Activated B cell treated with CpG ODN at 0.5 μM for 24 hours (primary cell): ENCODE data around the gene C20orf173. TPM values are rescaled to one million over a fixed set of nuclear protein-coding genes. Genes with fewer than 3 reads are reported as not detected.
A peak's percentile ranks its signal among the peaks of the same experiment; 100 is the strongest.

Source experiments
- ATAC-seq: fragments of 200-7000 bp; cut with Tn5 transposase; one replicate; pipeline ENCODE4 v1.10.0; 2021; ENCODE audit warnings: low read depth, mild to moderate bottlenecking, moderate library complexity
- CTCF ChIA-PET: fragments of 350-600 bp; sonication (Branson Sonifier 250); formaldehyde crosslinking; loops from one replicate; lab custom pipeline; 2021; ENCODE audit warnings: antibody characterized with exemption; lab: Charles Lee
- POLR2A ChIA-PET: fragments of 350-600 bp; sonication (Branson Sonifier 250); formaldehyde crosslinking; loops from one replicate; lab custom pipeline; 2021; ENCODE audit warnings: antibody characterized with exemption; lab: Charles Lee
- DNase-seq: peaks from one replicate; pipeline ENCODE4 v3.0.0; 2022
- H3K27ac Mint-ChIP-seq: one replicate; pipeline ENCODE4 v1.8.0; 2020; ENCODE audit warnings: mixed read lengths
- H3K27me3 Mint-ChIP-seq: one replicate; pipeline ENCODE4 v1.8.0; 2021; ENCODE audit warnings: mixed read lengths
- H3K36me3 Mint-ChIP-seq: one replicate; pipeline ENCODE4 v1.8.0; 2021; ENCODE audit warnings: low read depth, mixed read lengths
- H3K4me1 Mint-ChIP-seq: one replicate; pipeline ENCODE4 v1.8.0; 2021; ENCODE audit warnings: mixed read lengths
- H3K4me3 Mint-ChIP-seq: one replicate; pipeline ENCODE4 v1.8.0; 2020; ENCODE audit warnings: mild to moderate bottlenecking, mixed read lengths
- H3K9me3 Mint-ChIP-seq: one replicate; pipeline ENCODE4 v1.8.0; 2020; ENCODE audit warnings: mixed read lengths
- intact Hi-C: fragments of 100-400 bp; cut with micrococcal nuclease; formaldehyde crosslinking; loops from one replicate; pipeline ENCODE4 v1.15.1; 2024
- total RNA-seq: library from RNA; stranded (reverse); gene quantifications from 2 replicates; pipeline ENCODE4 v1.2.3, GENCODE V29; 2022
- TF ChIP-seq, protein P1 (sequence below): fragments of 200-600 bp; IDR thresholded peaks from one replicate; pipeline ENCODE4 v1.8.0; 2022; ENCODE audit warnings: antibody characterized with exemption, mild to moderate bottlenecking

The C20orf173 gene
- total RNA-seq, 1 donor from 2014 or later, result not detected

DNA sequence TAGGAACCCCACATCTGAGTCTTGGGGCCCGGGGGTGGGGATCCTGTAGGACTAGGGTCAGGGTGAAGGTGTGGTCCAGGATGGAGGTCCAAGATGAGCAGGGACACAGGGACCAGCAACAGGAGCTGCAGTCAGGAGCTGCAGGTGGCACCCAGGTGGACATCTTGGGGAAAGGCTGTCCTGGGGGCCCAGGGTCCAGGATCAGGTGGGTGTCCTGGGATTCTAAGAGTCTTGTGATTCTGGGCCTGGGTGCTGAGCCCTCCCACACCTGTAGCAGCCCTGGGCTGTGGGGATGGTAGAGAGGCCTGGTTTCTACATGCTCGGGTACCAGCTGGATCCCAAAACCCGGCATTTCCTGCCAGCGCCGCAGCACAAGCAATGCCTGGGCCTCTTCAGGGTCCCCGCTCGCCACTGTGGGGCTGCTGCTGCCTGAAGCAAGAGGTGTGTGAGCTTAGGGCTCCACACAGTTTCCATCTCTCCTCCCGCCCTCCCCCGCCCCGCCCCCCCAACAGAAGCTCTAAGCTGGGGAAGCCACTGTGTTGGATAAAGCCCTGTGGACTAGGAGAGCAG, 33.2 kb upstream of the C20orf173 start:
- H3K27ac Mint-ChIP-seq, result no peak overlapping the region
- H3K4me1 Mint-ChIP-seq, result no peaks in the 10 kb centered on the region
- intact Hi-C loops, result no loop called here
- TF ChIP-seq, protein P1, sequence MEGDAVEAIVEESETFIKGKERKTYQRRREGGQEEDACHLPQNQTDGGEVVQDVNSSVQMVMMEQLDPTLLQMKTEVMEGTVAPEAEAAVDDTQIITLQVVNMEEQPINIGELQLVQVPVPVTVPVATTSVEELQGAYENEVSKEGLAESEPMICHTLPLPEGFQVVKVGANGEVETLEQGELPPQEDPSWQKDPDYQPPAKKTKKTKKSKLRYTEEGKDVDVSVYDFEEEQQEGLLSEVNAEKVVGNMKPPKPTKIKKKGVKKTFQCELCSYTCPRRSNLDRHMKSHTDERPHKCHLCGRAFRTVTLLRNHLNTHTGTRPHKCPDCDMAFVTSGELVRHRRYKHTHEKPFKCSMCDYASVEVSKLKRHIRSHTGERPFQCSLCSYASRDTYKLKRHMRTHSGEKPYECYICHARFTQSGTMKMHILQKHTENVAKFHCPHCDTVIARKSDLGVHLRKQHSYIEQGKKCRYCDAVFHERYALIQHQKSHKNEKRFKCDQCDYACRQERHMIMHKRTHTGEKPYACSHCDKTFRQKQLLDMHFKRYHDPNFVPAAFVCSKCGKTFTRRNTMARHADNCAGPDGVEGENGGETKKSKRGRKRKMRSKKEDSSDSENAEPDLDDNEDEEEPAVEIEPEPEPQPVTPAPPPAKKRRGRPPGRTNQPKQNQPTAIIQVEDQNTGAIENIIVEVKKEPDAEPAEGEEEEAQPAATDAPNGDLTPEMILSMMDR, result no peak
- POLR2A ChIA-PET, result no interaction called here
- H3K36me3 Mint-ChIP-seq, result peaks cover 9% of the 10 kb centered on the region
- ATAC-seq, result no peak
- no peaks in the 10 kb centered on the region for H3K27me3 Mint-ChIP-seq
- H3K9me3 Mint-ChIP-seq, result no peaks in the 10 kb centered on the region
- DNase-seq, result no peak
- CTCF ChIA-PET, result interaction anchor here (0.7 kb wide), 1 partner anchor 138 kb away, joined by 3 read pairs; no protein-coding TSS in a partner anchor
- no peak overlapping the region for H3K4me3 Mint-ChIP-seq

DNA sequence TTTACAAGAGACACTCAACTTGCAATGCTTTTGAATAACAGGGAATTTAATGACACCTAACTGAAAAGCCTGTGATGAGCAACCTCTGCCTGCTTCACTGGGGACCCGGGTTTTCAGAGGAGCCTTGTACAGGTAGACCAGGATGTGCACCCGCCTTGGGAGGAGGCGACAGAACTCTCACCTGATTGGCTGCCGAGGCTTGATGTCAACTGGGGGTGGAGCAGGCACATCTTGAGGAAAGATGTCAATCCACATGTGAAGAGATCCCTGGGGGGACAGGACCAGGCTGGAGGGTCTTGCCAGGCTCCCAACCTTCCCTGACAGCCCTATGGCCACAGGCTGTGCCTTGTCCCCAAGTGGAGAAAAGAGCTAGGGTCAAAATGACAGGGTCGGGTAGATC, 32.2 kb upstream of the C20orf173 start:
- TF ChIP-seq, protein P1, result no peak
- no peak for ATAC-seq
- H3K27me3 Mint-ChIP-seq, result no peaks in the 10 kb centered on the region
- no peak overlapping the region for H3K27ac Mint-ChIP-seq
- H3K9me3 Mint-ChIP-seq, result no peaks in the 10 kb centered on the region
- CTCF ChIA-PET, result no interaction called here
- intact Hi-C loops, result no loop called here
- DNase-seq, result no peak
- H3K4me1 Mint-ChIP-seq, result no peaks in the 10 kb centered on the region
- POLR2A ChIA-PET, result no interaction called here
- H3K36me3 Mint-ChIP-seq, result peaks cover 19% of the 10 kb centered on the region
- H3K4me3 Mint-ChIP-seq, result no peak overlapping the region

DNA sequence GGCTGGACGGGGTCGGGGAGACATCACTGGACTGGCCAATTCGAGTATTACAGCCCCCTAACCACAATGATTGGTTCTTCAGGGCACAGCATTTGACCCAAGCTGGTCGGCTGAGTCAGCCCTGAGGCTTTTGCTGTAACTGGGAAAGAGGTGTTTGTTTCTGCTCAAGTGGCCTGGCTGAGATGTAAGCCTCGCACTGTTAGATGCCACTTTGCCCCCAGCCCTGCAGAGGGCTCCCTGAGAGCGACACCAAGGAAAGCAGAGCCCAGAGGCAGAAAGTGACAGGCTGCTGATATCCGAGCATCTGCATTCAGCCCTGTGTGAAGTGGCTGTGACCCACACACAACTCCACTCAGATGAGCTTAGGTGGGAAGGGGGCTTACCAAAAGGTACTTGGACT, 31.8 kb upstream of the C20orf173 start:
- Mint-ChIP-seq H3K27ac (no peak overlapping the region), H3K9me3 (no peaks in the 10 kb centered on the region)

DNA sequence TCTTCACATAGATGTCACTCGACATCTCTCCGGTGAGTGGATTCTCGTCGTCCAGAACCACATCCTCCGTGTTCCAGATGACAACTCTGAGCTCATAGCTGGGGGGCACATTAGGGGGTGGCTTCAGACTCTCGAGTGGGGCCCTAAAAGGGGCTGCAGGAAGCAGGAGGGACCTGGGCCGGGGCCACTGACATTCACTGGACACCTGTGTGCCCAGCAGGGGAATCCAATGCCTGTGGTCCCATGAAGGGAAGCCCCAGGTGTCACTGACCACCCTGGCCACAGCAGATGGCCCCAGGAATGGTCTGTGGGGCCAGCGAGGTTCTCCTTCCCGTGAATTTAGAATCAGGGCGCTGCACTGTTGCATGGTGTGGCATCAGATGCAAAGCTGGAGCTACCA, 31.1 kb upstream of the C20orf173 start:
- Mint-ChIP-seq H3K27ac (no peak overlapping the region), H3K36me3 (peaks cover 30% of the 10 kb centered on the region), H3K4me3 (no peak overlapping the region), H3K4me1 (no peaks in the 10 kb centered on the region), H3K27me3 (no peaks in the 10 kb centered on the region), H3K9me3 (no peaks in the 10 kb centered on the region)
- ChIA-PET POLR2A (no interaction called here), CTCF (no interaction called here)
- intact Hi-C loops, result no loop called here
- ATAC-seq (no peak), DNase-seq (no peak)
- TF ChIP-seq, protein P1, result no peak

More for the DNA sequence above, 31.8 kb upstream of the C20orf173 start:
- ChIA-PET CTCF (no interaction called here), POLR2A (no interaction called here)
- ATAC-seq (peak; percentile 40), DNase-seq (no peak)
- Mint-ChIP-seq H3K36me3 (peaks cover 23% of the 10 kb centered on the region), H3K4me3 (no peak overlapping the region), H3K4me1 (no peaks in the 10 kb centered on the region), H3K27me3 (no peaks in the 10 kb centered on the region)
- TF ChIP-seq, protein P1, result no peak
- intact Hi-C loops, result no loop called here

- TF ChIP-seq, protein P1, result no peak
- Mint-ChIP-seq H3K9me3 (no peaks in the 10 kb centered on the region), H3K4me3 (no peak overlapping the region), H3K27ac (no peak overlapping the region), H3K36me3 (peaks cover 34% of the 10 kb centered on the region), H3K27me3 (no peaks in the 10 kb centered on the region), H3K4me1 (no peaks in the 10 kb centered on the region)
- POLR2A ChIA-PET, result no interaction called here
- ATAC-seq (no peak), DNase-seq (no peak)
- intact Hi-C loops, result no loop called here
- CTCF ChIA-PET, result no interaction called here
Observed at GRCh38 chr20:35560105-35560511, 30.7 kb upstream of the C20orf173 start.
